ENCODE measurements around the gene CEP131. TPM values are rescaled to one million over a fixed set of nuclear protein-coding genes. Genes with fewer than 3 reads are reported as not detected.

CEP131 gene
- total RNA-seq, 4 donors from 2014 or later, result 5.5 to 8.1 (median 6.0) TPM

DNA sequence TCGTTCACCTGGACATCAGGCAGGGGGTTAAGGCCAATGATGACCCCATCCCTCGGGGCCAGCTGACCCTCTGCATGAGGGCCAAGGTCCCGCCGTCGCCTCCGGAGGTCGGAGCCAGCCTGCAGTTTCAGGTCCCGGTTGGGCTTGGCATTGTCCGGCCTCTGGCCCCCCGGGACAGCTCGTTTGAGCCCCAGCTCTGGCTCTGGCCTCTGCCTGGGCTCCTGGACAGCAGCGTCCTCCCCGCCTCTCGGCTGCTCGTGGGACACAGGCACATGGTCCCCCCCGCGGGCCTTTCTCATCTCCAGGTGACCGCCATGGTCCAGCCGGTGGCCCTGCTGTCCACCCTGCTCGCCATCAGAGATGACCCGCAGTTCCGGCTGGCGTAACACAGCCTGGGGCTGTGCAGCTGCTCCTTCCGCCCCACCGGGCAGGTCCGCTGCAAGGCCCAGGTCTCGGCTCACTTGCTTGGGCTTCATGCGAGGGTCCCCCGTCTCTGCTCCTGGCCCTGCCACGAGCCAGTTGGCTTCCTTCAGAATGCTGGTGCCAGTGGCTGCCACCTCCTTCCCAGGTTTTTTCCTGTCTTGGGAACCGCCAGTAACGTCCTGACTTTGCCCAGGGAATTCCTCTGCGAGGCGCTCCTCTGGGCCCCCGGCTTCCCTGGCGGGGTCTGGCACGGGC, 23.0 kb upstream of the CEP131 start:
- Histone ChIP-seq H3K4me1 (peaks cover 1 to 14% (median 2%) of the 10 kb centered on the region in 3 donors), H3K36me3 (peaks cover 0 to 50% (median 5%) of the 10 kb centered on the region in 3 donors), H3K27me3 (no peaks in the 10 kb centered on the region), H3K27ac (no peak overlapping the region), H3K4me3 (no peak overlapping the region), H3K9me3 (no peaks in the 10 kb centered on the region)
- intact Hi-C loops (cut with DNase I), result no loop called here
- 82 to 87% methylated on average over 14 to 23 of the region's 37 CpGs for WGBS, 2 donors
- TF ChIP-seq POLR2A (IDR thresholded peaks at IDR 0.05), result no peak
- TF ChIP-seq, protein P1, sequence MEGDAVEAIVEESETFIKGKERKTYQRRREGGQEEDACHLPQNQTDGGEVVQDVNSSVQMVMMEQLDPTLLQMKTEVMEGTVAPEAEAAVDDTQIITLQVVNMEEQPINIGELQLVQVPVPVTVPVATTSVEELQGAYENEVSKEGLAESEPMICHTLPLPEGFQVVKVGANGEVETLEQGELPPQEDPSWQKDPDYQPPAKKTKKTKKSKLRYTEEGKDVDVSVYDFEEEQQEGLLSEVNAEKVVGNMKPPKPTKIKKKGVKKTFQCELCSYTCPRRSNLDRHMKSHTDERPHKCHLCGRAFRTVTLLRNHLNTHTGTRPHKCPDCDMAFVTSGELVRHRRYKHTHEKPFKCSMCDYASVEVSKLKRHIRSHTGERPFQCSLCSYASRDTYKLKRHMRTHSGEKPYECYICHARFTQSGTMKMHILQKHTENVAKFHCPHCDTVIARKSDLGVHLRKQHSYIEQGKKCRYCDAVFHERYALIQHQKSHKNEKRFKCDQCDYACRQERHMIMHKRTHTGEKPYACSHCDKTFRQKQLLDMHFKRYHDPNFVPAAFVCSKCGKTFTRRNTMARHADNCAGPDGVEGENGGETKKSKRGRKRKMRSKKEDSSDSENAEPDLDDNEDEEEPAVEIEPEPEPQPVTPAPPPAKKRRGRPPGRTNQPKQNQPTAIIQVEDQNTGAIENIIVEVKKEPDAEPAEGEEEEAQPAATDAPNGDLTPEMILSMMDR (IDR thresholded peaks at IDR 0.05), result no peak
- no peak for DNase-seq

DNA sequence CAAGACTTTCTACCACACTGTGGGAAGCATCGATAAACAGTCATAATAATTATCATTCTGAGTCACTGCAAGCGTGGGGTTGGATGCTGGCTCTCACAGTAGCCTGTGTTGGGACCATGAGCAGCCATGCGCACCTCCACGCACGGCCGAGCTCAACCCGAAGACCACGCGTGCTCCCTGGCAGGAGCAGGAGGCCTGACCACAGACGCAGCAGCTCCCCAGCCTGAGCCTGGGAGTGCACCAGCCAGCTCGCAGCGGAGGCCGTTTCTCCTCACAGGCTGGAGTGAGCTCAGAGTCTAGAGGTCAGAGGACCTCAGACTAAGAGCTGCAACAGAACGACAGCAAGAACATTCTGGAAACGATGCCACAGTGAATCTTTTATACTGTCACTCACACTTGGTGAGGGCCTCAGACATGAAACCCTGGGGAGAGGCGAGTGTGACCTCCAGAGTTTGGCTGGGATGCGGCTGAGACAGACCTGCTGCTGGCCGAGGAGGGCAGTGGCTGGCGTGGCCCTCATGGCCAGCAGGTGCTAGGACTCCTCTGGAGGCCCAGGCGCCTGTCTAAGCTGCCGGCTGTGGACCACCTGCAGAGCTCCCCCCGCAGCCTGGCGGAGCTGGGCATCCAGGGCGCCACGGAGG, 22.4 kb upstream of the CEP131 start:
- WGBS, 2 donors, result 72 to 77% methylated on average over 2 to 13 of the region's 25 CpGs
- Histone ChIP-seq H3K4me1 (peaks cover 8 to 20% (median 9%) of the 10 kb centered on the region in 3 donors), H3K9me3 (no peaks in the 10 kb centered on the region), H3K27ac (no peak overlapping the region), H3K27me3 (no peaks in the 10 kb centered on the region), H3K4me3 (no peak overlapping the region), H3K36me3 (peaks cover 0 to 44% (median 5%) of the 10 kb centered on the region in 3 donors)
- no peak for TF ChIP-seq POLR2A (IDR thresholded peaks at IDR 0.05)
- TF ChIP-seq, protein P1 (IDR thresholded peaks at IDR 0.05), result no peak
- intact Hi-C loops (cut with DNase I), result no loop called here
- no peak for DNase-seq

DNA sequence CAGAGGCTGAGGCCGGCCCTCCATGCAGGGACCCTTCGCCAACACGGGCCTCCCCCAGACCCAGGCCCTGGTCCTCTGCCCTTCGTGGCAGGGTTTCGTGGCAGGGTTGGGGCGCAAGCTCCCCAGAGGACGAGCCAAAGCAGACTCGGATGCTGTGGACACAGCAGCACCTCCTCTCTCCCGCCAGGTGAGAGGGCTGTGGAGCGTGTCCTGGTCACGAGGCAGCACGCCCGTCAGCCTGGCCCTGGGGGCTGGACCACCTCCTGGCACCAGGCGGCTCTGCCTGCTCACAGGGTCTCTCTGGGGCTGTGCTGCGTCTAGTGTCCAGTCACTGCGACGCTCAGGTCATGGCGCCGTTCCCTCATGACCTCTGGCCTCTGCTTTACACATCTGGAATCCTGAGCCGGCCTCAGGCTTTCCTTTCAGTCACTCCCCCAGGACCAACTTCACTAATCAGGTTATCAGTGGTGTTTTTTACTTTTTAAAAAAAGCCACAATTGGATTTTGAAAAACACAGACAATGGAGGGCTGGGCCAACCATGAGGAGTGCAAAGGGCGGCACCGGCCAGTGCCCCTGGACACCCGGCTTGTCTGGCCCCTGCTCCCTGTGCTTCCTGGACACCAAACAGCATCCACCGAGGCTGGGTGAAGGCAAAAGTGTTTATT, 21.7 kb upstream of the CEP131 start:
- 82 to 83% methylated on average over 6 to 11 of the region's 24 CpGs for WGBS, 2 donors
- Histone ChIP-seq H3K4me3 (no peak overlapping the region), H3K4me1 (peaks cover 13 to 27% (median 14%) of the 10 kb centered on the region in 3 donors), H3K27ac (no peak overlapping the region), H3K9me3 (no peaks in the 10 kb centered on the region), H3K27me3 (no peaks in the 10 kb centered on the region), H3K36me3 (peaks cover 0 to 38% (median 1%) of the 10 kb centered on the region in 3 donors)
- intact Hi-C loops (cut with DNase I), result no loop called here
- TF ChIP-seq POLR2A (IDR thresholded peaks at IDR 0.05), result no peak
- TF ChIP-seq, protein P1 (IDR thresholded peaks at IDR 0.05), result no peak
- no peak for DNase-seq

DNA sequence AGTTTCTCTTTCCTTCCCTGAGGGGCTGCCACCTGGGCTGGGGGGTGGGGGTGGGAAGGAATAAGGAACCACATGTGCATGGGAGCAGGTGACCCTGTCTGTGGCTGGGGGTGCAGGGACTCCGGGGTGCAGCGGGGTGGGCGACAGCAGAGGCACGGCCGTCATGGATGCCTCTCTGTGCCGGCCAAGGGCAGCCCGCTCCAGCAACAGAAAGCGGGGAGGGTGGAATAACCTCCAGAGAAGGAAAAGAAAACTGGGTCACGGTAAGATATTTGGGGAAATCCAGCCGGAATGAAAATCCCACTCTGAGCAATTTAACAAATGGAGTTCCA, 20.5 kb upstream of the CEP131 start:
- Histone ChIP-seq H3K36me3 (peaks cover 0 to 36% (median 0%) of the 10 kb centered on the region in 3 donors), H3K4me1 (peaks cover 13 to 29% (median 14%) of the 10 kb centered on the region in 3 donors), H3K4me3 (no peak overlapping the region), H3K9me3 (no peaks in the 10 kb centered on the region), H3K27me3 (no peaks in the 10 kb centered on the region), H3K27ac (no peak overlapping the region)
- 76 to 85% methylated on average over 9 of the region's 10 CpGs for WGBS, 2 donors
- DNase-seq, result no peak
- no peak for TF ChIP-seq POLR2A (IDR thresholded peaks at IDR 0.05)
- intact Hi-C loops (cut with DNase I), result no loop called here

DNA sequence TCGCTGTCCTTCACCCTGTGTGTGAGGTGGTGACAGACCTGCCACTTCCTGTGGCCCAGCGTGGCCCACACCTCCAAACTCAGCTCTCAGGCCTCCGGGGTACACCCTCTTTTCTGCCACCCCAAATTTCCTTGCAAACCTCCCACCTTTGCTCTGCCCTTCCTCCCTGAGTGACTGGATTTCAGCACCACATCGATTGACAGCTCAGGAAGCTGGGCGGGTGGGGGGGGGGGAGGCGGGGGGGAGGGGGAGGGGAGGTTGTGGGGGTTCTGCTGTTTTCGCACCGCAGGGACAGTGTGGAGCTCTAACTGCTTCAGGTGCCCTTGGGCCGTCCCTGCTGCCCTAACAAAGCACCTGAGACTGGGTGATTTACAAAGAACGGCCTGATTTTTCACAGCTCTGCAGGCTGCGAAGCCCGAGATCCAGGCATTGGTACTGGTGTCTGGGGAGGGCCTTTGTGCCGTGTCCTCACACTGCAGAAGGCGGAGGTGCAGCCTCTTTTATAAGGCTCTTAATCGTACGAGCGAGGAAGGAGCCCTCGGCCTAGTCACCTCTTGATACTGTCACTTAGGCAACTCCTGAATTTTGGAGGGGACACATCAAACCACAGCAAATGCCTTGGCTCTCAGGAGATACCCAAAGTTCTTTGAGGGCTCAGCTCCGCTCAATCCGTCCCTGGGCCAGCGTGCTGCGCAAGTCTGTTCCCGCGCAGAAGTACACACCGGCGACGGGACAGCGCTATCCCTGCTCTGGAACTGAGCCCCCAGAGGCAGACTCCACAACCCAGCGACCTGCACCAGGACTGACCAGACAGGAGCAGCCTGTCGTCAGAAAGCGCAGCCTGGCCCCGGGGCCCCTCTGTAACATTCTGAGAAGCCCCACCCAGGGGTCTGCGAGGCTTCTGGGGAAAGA, 19.9 kb upstream of the CEP131 start:
- 67% methylated on average over 2 to 3 of the region's 33 CpGs for WGBS, 2 donors
- peaks cover 19 to 35% (median 20%) of the 10 kb centered on the region in 3 donors for H3K4me1 ChIP-seq
- intact Hi-C loops (cut with DNase I), result no loop called here
- peaks cover 0 to 36% (median 0%) of the 10 kb centered on the region in 3 donors for H3K36me3 ChIP-seq
- H3K4me3 ChIP-seq, result no peak overlapping the region
- H3K27me3 ChIP-seq, result no peaks in the 10 kb centered on the region
- TF ChIP-seq POLR2A (IDR thresholded peaks at IDR 0.05), result no peak
- TF ChIP-seq, protein P1 (IDR thresholded peaks at IDR 0.05), result no peak
- H3K27ac ChIP-seq, result no peak overlapping the region
- H3K9me3 ChIP-seq, result no peaks in the 10 kb centered on the region
- DNase-seq, result no peak
